ENCODE measurements around the gene DNAI7. TPM values are rescaled to one million over a fixed set of nuclear protein-coding genes. Genes with fewer than 3 reads are reported as not detected.

Gene DNAI7
- total RNA-seq, 1 donor from 2014 or later = not detected

DNA sequence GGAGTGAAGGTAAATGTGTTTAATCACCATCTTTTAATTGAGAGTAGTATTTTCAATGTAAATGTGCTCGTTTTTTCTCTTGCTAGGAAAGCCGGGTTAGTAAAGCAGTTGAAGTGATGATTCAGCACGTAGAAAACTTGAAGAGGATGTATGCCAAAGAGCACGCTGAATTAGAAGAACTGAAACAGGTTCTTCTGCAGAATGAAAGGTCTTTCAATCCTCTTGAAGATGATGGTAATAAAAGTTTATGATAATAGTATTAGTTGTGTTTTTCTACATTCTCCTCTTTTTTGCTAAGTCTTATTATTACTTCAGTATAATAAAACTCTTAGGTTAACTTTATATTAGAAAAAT, 93.9 kb downstream of the DNAI7 start:
- Mint-ChIP-seq H3K27me3 (ENCODE audit: low read depth) (no peaks in the 10 kb centered on the region), H3K4me3 (ENCODE audit: unreplicated experiment) (no peak overlapping the region), H3K9me3 (ENCODE audit: low read depth) (no peaks in the 10 kb centered on the region), H3K36me3 (ENCODE audit: low read depth) (no peaks in the 10 kb centered on the region), H3K4me1 (ENCODE audit: low read depth) (no peaks in the 10 kb centered on the region), H3K27ac (ENCODE audit: unreplicated experiment) (no peak overlapping the region)
- no peak for DNase-seq (ENCODE audit: low spot score)
- TF ChIP-seq, protein P1, sequence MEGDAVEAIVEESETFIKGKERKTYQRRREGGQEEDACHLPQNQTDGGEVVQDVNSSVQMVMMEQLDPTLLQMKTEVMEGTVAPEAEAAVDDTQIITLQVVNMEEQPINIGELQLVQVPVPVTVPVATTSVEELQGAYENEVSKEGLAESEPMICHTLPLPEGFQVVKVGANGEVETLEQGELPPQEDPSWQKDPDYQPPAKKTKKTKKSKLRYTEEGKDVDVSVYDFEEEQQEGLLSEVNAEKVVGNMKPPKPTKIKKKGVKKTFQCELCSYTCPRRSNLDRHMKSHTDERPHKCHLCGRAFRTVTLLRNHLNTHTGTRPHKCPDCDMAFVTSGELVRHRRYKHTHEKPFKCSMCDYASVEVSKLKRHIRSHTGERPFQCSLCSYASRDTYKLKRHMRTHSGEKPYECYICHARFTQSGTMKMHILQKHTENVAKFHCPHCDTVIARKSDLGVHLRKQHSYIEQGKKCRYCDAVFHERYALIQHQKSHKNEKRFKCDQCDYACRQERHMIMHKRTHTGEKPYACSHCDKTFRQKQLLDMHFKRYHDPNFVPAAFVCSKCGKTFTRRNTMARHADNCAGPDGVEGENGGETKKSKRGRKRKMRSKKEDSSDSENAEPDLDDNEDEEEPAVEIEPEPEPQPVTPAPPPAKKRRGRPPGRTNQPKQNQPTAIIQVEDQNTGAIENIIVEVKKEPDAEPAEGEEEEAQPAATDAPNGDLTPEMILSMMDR (IDR thresholded peaks at IDR 0.05) = no peak

DNA sequence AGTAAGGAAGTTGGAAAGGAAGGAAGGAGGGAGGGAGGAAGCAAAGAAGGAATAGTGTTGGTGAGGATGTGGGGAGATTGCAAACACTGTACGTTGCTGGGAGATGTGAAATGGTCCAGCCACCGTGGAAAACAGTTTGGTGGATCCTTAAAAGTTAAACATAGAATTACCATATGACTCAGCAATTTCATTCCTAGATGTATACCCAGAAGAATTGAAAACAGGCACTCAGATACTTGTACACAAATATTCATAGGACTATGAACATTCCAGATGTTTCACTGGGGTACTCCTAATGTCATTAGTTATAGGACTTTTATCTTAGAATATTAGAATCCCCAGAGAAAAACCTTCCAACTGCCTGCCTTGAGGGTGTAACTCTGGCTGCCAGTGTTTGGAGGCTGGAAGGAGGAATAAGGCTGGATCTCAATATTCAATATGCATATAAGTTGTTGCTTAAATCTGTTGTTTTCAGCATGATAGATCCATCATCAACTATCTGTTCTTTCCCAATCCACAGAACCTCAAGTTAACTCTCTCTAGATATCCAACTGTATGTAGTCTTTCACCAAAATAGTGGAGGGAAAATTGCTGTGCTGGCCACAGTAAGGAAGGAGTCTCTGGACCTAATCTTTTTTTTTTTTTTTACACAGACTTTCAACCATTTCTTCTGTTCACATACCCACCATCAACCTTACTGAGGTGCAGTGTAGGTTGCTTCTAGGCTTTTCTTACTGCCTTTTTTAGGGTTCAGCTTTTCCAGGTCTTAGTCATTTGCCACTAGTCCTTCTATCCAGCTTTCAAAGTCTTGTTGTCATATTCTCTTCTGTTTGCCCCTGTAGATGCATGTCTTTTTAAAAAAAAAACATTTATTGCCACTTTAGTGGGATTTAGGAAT, 94.5 kb downstream of the DNAI7 start:
- no peaks in the 10 kb centered on the region for H3K27me3 Mint-ChIP-seq (ENCODE audit: low read depth)

DNA sequence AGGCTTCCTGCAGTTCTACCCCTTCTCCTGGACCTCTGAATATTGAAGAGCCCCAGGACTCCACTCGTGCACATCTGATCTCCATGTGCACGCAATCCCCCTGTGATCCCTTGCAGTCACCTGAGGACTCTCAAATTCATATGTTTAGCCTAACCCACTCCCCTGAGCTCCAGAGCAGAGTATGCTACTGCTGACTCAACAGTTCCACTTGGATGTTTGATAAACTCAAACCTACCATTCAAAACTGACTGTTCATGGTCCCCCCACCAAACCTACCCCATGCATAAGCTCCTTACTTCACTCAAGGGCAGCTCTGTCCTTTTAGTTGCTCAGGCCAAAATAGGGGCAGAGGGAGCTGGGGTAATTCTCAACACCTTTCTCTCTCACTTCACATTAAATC, 96.0 kb downstream of the DNAI7 start:
- Mint-ChIP-seq H3K4me3 (ENCODE audit: unreplicated experiment) (no peak overlapping the region), H3K9me3 (ENCODE audit: low read depth) (peaks cover 6% of the 10 kb centered on the region), H3K36me3 (ENCODE audit: low read depth) (peaks cover 2% of the 10 kb centered on the region), H3K4me1 (ENCODE audit: low read depth) (no peaks in the 10 kb centered on the region), H3K27me3 (ENCODE audit: low read depth) (peaks cover 2% of the 10 kb centered on the region), H3K27ac (ENCODE audit: unreplicated experiment) (no peak overlapping the region)
- DNase-seq (ENCODE audit: low spot score) = no peak
- TF ChIP-seq, protein P1 (IDR thresholded peaks at IDR 0.05) = no peak

More for the DNA sequence above, 94.5 kb downstream of the DNAI7 start:
- TF ChIP-seq, protein P1 (IDR thresholded peaks at IDR 0.05) = no peak
- Mint-ChIP-seq H3K27ac (ENCODE audit: unreplicated experiment) (no peak overlapping the region), H3K36me3 (ENCODE audit: low read depth) (no peaks in the 10 kb centered on the region), H3K4me3 (ENCODE audit: unreplicated experiment) (no peak overlapping the region), H3K9me3 (ENCODE audit: low read depth) (no peaks in the 10 kb centered on the region), H3K4me1 (ENCODE audit: low read depth) (no peaks in the 10 kb centered on the region)
- DNase-seq (ENCODE audit: low spot score) = no peak

DNA sequence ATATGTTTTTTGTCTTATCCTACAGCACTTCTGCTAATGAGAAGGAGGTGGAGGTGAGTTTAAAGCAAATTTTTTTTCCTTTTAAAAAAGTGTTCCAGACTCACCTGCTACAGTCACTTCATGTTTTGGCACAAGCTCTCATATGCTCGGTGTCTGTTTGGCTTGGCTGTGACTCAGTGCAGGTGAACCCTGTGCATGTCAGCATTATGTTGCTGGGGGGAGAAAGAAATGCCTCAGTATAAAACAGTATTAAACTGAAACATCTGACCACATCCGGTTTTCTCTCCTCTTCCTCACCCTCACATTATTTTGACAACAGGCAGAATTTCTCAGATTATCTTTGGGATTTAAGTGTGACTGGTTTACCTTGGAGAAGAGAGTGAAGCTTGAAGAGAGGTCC, 105.2 kb downstream of the DNAI7 start:
- Mint-ChIP-seq H3K4me3 (ENCODE audit: unreplicated experiment) (no peak overlapping the region), H3K27ac (ENCODE audit: unreplicated experiment) (no peak overlapping the region), H3K27me3 (ENCODE audit: low read depth) (peaks cover 6% of the 10 kb centered on the region), H3K4me1 (ENCODE audit: low read depth) (peaks cover 14% of the 10 kb centered on the region), H3K36me3 (ENCODE audit: low read depth) (peaks cover 2% of the 10 kb centered on the region), H3K9me3 (ENCODE audit: low read depth) (peaks cover 10% of the 10 kb centered on the region)
- DNase-seq (ENCODE audit: low spot score) = no peak
- TF ChIP-seq, protein P1 (IDR thresholded peaks at IDR 0.05) = no peak

DNA sequence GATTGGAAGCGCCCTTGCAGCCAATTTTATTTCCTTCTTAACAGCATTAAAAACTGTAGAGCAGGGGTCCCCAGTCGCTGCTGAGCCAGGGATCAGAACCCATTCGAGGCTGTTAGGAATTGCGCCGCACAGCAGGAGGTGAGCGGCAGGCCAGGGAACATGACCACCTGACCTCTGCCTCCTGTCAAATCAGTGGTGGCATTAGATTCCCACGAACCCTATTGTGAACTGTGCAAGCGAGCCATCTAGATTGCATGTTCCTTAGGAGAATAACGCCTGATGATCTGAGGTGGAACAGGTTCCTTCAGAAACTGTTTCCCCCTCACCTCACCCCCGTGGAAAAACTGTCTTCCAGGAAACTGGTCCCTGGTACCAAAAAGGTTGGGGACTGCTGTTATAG, 107.4 kb downstream of the DNAI7 start:
- Mint-ChIP-seq H3K27me3 (ENCODE audit: low read depth) (no peaks in the 10 kb centered on the region), H3K36me3 (ENCODE audit: low read depth) (no peaks in the 10 kb centered on the region), H3K4me1 (ENCODE audit: low read depth) (peaks cover 14% of the 10 kb centered on the region), H3K9me3 (ENCODE audit: low read depth) (no peaks in the 10 kb centered on the region), H3K4me3 (ENCODE audit: unreplicated experiment) (no peak overlapping the region), H3K27ac (ENCODE audit: unreplicated experiment) (no peak overlapping the region)
- DNase-seq (ENCODE audit: low spot score) = no peak
- TF ChIP-seq, protein P1 (IDR thresholded peaks at IDR 0.05) = no peak
